Fibroblast of lung (primary cell): ENCODE data around the gene ATP10A. TPM values are rescaled to one million over a fixed set of nuclear protein-coding genes. Genes with fewer than 3 reads are reported as not detected.

Experiments
- DNase-seq, 2 donors: peaks; one replicate each; pipeline versions ENCODE4 v3.0.0 to v3.0.0-alpha.2; 2010; ENCODE audit warnings: low read depth in 2 of 2
- H2AFZ ChIP-seq: 2 replicates; pipeline ENCODE4 v1.5.1; 2012; ENCODE audit warnings: low read length, control low read depth, inconsistent platforms
- H3K27ac ChIP-seq: 2 replicates; pipeline ENCODE4 v1.5.1; 2011; ENCODE audit warnings: low read length, control low read depth; ENCODE audit not compliant: insufficient read depth
- H3K27me3 ChIP-seq: 2 replicates; pipeline ENCODE4 v1.5.1; 2011; ENCODE audit warnings: mild to moderate bottlenecking, low read length; ENCODE audit not compliant: control insufficient read depth, insufficient read depth
- H3K36me3 ChIP-seq: 2 replicates; pipeline ENCODE4 v1.5.1; 2011; ENCODE audit warnings: low read length; ENCODE audit not compliant: control insufficient read depth, insufficient read depth
- H3K4me1 ChIP-seq: 2 replicates; pipeline ENCODE4 v1.5.1; 2011; ENCODE audit warnings: low read length; ENCODE audit not compliant: control insufficient read depth, insufficient read depth; ENCODE audit errors: extremely low read depth
- H3K4me2 ChIP-seq: 2 replicates; pipeline ENCODE4 v1.5.1; 2011; ENCODE audit warnings: low read length, control low read depth; ENCODE audit not compliant: insufficient read depth; ENCODE audit errors: extremely low read depth
- H3K4me3 ChIP-seq, 4 experiments: fragments of 200-600 bp in 1 of 4; sonication (generic) in 1 of 4; replicated peaks in 1 of 4; 2 replicates each; pipeline ENCODE4 v1.5.1; 2011 to 2016; ENCODE audit warnings: low read length in 4 of 4, low read depth in 3 of 4, mild to moderate bottlenecking in 3 of 4, control low read depth in 2 of 4, inconsistent platforms in 1 of 4, mixed read lengths in 1 of 4; ENCODE audit not compliant: insufficient read depth in 1 of 4; ENCODE audit errors: control extremely low read depth in 1 of 4
- H3K79me2 ChIP-seq: 2 replicates; pipeline ENCODE4 v1.5.1; 2012; ENCODE audit warnings: mild to moderate bottlenecking, low read length, inconsistent platforms; ENCODE audit not compliant: control insufficient read depth, insufficient read depth
- H3K9ac ChIP-seq: 2 replicates; pipeline ENCODE4 v1.5.1; 2011; ENCODE audit warnings: mild to moderate bottlenecking, low read length, control low read depth; ENCODE audit not compliant: insufficient read depth
- H3K9me3 ChIP-seq: 2 replicates; pipeline ENCODE4 v1.5.1; 2012; ENCODE audit warnings: low read depth, low read length; ENCODE audit not compliant: control insufficient read depth, insufficient read depth
- H4K20me1 ChIP-seq: 2 replicates; pipeline ENCODE4 v1.5.1; 2011; ENCODE audit warnings: low read length; ENCODE audit not compliant: control insufficient read depth, insufficient read depth; ENCODE audit errors: extremely low read depth
- EZH2 ChIP-seq: IDR thresholded peaks from 2 replicates; pipeline ENCODE4 v1.5.1; 2012; ENCODE audit warnings: low read length, control low read depth, mild to moderate bottlenecking; ENCODE audit errors: missing control alignments
- polyA plus RNA-seq, 2 donors: library from polyadenylated mRNA; depleted of rRNA in 1 of 2; stranded (reverse) in 1 of 2; unstranded in 1 of 2; fragments of >200 nt; gene quantifications; 2 replicates each; pipeline ENCODE4 v1.2.1, GENCODE V29; 2011 to 2012; ENCODE audit warnings: missing spikeins in 1 of 2
- total RNA-seq: library from RNA; depleted of rRNA; stranded (reverse); fragments of >200 nt; gene quantifications from 2 replicates; pipeline ENCODE4 v1.2.1, GENCODE V29; 2014
- TF ChIP-seq, protein P1 (sequence below), 2 donors: IDR thresholded peaks in 1 of 2; conservative IDR thresholded peaks in 1 of 2; 1 replicate in 1 of 2; 2 replicates in 1 of 2; pipeline ENCODE4 v1.5.1; 2011 to 2012; ENCODE audit warnings: low read length in 2 of 2, control low read depth in 1 of 2, inconsistent platforms in 1 of 2, low read depth in 1 of 2, mild to moderate bottlenecking in 1 of 2

Gene ATP10A
- total and polyA plus RNA-seq, 2 donors (not counting 1 experiment from before 2014, with no cell fraction given) = 12.7 to 13.8 TPM

DNA sequence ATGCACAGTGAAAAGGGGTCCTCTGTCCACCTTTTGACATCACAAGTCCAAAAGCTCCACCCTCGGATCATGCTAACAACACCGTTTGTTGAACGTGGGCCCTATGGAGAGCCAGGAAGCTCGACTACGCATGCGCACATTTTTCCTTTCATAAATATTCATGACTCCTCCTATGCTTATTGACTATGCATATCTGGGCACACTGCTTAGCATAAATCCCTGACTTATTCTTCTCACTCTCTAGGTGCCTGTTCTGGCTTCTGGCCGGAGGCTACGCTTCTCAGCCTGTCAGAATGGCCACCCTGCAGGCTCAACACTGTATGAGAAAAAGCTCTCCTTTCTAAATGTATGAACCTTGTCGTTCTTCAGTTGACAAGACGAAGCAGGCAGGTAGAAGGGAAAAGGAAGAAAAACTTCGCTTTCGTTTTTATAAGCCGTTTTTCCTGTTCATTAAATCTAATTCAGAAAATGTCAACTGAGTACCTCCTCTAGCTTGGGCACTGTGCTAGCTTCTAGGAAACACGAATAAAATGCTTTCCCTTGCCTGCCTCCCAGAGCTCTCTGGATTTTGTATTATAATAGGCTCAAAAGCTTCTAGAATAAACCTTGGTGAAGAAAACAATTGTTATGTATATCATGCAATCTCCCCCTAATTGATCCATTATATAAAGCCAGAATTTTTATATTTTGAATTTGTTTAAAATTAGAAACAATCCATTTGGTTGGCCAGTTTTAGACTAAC lies 207.7 kb downstream of the ATP10A start:
- Histone ChIP-seq H3K27me3 (no peaks in the 10 kb centered on the region), H3K9me3 (no peaks in the 10 kb centered on the region), H3K9ac (no peak overlapping the region), H3K4me2 (no peak overlapping the region), H3K4me3 (no peak overlapping the region), H2AFZ (no peak overlapping the region), H4K20me1 (no peaks in the 10 kb centered on the region), H3K27ac (no peak overlapping the region), H3K79me2 (no peaks in the 10 kb centered on the region), H3K36me3 (no peaks in the 10 kb centered on the region), H3K4me1 (no peaks in the 10 kb centered on the region)
- no peak for DNase-seq
- no peak for TF ChIP-seq EZH2
- TF ChIP-seq, protein P1, sequence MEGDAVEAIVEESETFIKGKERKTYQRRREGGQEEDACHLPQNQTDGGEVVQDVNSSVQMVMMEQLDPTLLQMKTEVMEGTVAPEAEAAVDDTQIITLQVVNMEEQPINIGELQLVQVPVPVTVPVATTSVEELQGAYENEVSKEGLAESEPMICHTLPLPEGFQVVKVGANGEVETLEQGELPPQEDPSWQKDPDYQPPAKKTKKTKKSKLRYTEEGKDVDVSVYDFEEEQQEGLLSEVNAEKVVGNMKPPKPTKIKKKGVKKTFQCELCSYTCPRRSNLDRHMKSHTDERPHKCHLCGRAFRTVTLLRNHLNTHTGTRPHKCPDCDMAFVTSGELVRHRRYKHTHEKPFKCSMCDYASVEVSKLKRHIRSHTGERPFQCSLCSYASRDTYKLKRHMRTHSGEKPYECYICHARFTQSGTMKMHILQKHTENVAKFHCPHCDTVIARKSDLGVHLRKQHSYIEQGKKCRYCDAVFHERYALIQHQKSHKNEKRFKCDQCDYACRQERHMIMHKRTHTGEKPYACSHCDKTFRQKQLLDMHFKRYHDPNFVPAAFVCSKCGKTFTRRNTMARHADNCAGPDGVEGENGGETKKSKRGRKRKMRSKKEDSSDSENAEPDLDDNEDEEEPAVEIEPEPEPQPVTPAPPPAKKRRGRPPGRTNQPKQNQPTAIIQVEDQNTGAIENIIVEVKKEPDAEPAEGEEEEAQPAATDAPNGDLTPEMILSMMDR (conservative IDR thresholded peaks at IDR 0.05 in 1 of 2, IDR thresholded peaks at IDR 0.05 in 1 of 2; ENCODE audit: low read depth in 1 of 2, low read length in 2 of 2) = no peak

DNA sequence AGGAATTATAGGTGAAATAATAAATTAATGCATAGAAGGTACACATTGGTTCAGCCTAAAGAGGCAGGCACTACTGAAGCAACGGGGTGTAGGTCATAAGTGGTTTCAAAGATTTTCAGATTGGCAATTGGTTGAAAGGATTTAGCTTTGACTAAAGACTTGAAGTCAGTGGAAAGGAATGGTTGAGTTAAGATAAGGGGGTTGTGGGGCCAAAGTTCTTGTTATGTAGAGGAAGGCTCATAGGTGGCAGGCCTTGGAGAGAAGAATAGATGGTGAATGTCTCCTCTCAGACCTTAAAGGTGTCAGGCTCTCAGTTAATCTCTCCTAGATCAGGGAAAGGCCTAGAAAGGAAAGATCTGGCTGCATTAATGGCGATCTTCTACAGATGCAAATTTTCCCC lies 209.8 kb downstream of the ATP10A start:
- Histone ChIP-seq H3K9me3 (no peaks in the 10 kb centered on the region), H3K4me1 (no peaks in the 10 kb centered on the region), H3K4me3 (no peak overlapping the region), H3K9ac (no peak overlapping the region), H4K20me1 (no peaks in the 10 kb centered on the region), H3K4me2 (no peak overlapping the region), H3K79me2 (no peaks in the 10 kb centered on the region), H3K27ac (no peak overlapping the region), H3K36me3 (no peaks in the 10 kb centered on the region), H3K27me3 (no peaks in the 10 kb centered on the region), H2AFZ (no peak overlapping the region)
- DNase-seq = no peak
- no peak for TF ChIP-seq EZH2
- TF ChIP-seq, protein P1 (conservative IDR thresholded peaks at IDR 0.05 in 1 of 2, IDR thresholded peaks at IDR 0.05 in 1 of 2; ENCODE audit: low read depth in 1 of 2, low read length in 2 of 2) = no peak

DNA sequence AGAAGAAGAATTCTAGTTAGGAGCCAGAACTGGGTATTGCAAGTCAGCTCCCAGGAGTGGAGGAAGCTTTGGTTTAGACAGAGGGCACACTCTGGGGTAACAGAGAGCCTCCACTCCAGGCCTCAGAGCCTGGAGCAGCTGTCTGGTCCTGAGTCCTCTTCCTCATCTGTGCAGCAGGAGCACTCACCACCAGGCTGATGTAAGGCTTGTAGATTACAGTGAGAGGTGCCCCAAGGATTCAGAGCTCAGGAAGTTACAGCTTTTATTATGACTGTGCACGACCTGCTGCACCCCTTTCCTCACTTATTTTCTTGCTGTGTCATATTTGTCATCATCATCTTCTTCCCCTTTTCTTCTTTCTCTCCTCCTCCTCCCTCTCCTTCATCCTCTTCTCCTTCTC lies 210.4 kb downstream of the ATP10A start:
- H3K9me3 ChIP-seq = no peaks in the 10 kb centered on the region
- TF ChIP-seq, protein P1 (conservative IDR thresholded peaks at IDR 0.05 in 1 of 2, IDR thresholded peaks at IDR 0.05 in 1 of 2; ENCODE audit: low read depth in 1 of 2, low read length in 2 of 2) = no peak
- TF ChIP-seq EZH2 = no peak
- no peaks in the 10 kb centered on the region for H3K27me3 ChIP-seq
- no peak overlapping the region for H3K9ac ChIP-seq
- H3K36me3 ChIP-seq = no peaks in the 10 kb centered on the region
- H3K4me1 ChIP-seq = no peaks in the 10 kb centered on the region
- no peaks in the 10 kb centered on the region for H3K79me2 ChIP-seq
- H3K4me3 ChIP-seq = no peak overlapping the region
- H2AFZ ChIP-seq = no peak overlapping the region
- H3K27ac ChIP-seq = no peak overlapping the region
- DNase-seq = no peak
- no peaks in the 10 kb centered on the region for H4K20me1 ChIP-seq
- no peak overlapping the region for H3K4me2 ChIP-seq
